ENCODE results near the gene ITFG2.

DNA sequence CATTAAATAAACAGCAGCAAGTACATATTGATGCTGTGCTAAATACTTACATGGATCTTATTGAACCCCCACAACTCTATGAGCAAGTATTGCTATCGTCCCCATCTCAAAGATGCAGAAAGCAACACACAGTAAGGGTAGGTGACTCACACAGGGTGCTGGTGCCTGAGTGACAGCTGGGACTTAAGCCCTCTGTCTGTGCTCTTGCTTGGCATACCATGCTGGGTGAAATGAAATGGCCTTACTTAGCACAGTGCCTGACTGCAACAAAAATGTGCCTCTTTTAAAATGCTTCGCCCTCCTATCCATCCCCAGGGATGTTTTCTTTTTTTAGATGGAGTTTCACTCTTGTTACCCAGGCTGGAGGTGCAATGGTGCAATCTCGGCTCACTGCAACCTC lies 43.6 kb downstream of the ITFG2 start:
- no peak for TF ChIP-seq EP300 (IDR thresholded peaks at IDR 0.05)
- no peak for TF ChIP-seq POLR2A (IDR thresholded peaks at IDR 0.05)
